Colonic mucosa (tissue), 4 donors: ENCODE measurements around the gene BID. TPM values are rescaled to one million over a fixed set of nuclear protein-coding genes. Genes with fewer than 3 reads are reported as not detected.

Experiments
- DNase-seq: peaks from one replicate; pipeline ENCODE4 v3.0.0-alpha.2; 2020
- H3K27ac ChIP-seq: fragments of 200-600 bp; one replicate; pipeline ENCODE4 v1.8.0; 2021
- H3K27me3 ChIP-seq: fragments of 200-600 bp; one replicate; pipeline ENCODE4 v1.8.0; 2021
- H3K36me3 ChIP-seq: fragments of 200-600 bp; one replicate; pipeline ENCODE4 v1.8.0; 2021
- H3K4me1 ChIP-seq: fragments of 200-600 bp; one replicate; pipeline ENCODE4 v1.8.0; 2021; ENCODE audit warnings: mild to moderate bottlenecking
- H3K4me3 ChIP-seq: fragments of 200-600 bp; one replicate; pipeline ENCODE4 v1.8.0; 2021
- H3K9ac ChIP-seq, 2 donors: one replicate each; pipeline ENCODE4 v1.7.0; 2013; ENCODE audit warnings: control low read depth in 2 of 2, low read depth in 2 of 2, low read length in 2 of 2
- H3K9me3 ChIP-seq: fragments of 200-600 bp; one replicate; pipeline ENCODE4 v1.8.0; 2021
- CTCF ChIP-seq: fragments of 200-600 bp; IDR thresholded peaks from one replicate; pipeline ENCODE4 v1.8.0; 2022; ENCODE audit warnings: antibody characterized with exemption, mild to moderate bottlenecking
- intact Hi-C: fragments of 100-400 bp; cut with DNase I; formaldehyde crosslinking; loops from one replicate; pipeline ENCODE4 v1.14.1; 2022
- total RNA-seq, 2 donors: library from RNA; stranded (reverse); fragmentation: NEBNext Ultra II Directional in 1 of 2; extraction: Animal tissue kit (Norgen Biotek cat#: 25700) in 1 of 2; gene quantifications; one replicate each; pipeline ENCODE4 v1.2.1, GENCODE V29; 2021
- donor health status: healthy.
- donor health status: DM: no; HTN: no; CAD: no.
- donor health status: DM: no; HTN: no; CAD: no.

BID gene
- total RNA-seq, 2 donors from 2014 or later, result 35.9 to 57.5 TPM

- Histone ChIP-seq H3K27me3 (no peaks in the 10 kb centered on the region), H3K4me1 (no peaks in the 10 kb centered on the region), H3K9me3 (no peaks in the 10 kb centered on the region), H3K27ac (no peak overlapping the region), H3K36me3 (peaks cover 4% of the 10 kb centered on the region), H3K4me3 (no peak overlapping the region), H3K9ac (no peak overlapping the region)
- TF ChIP-seq CTCF, result no peak
- intact Hi-C loops, result no loop called here
- no peak for DNase-seq
Observed at GRCh38 chr22:17815703-17816254, 41.5 kb upstream of the BID start.

GRCh38 chr22:17814830-17815229 is 40.6 kb upstream of the BID start:
- no peak overlapping the region for H3K4me3 ChIP-seq
- no peak overlapping the region for H3K27ac ChIP-seq
- no peaks in the 10 kb centered on the region for H3K27me3 ChIP-seq
- no peaks in the 10 kb centered on the region for H3K4me1 ChIP-seq
- intact Hi-C loops, result no loop called here
- no peaks in the 10 kb centered on the region for H3K9me3 ChIP-seq
- DNase-seq, result no peak
- H3K36me3 ChIP-seq, result peaks cover 4% of the 10 kb centered on the region
- no peak overlapping the region for H3K9ac ChIP-seq
- TF ChIP-seq CTCF, result no peak

GRCh38 chr22:17814084-17814483 is 39.8 kb upstream of the BID start:
- Histone ChIP-seq H3K36me3 (peaks cover 4% of the 10 kb centered on the region), H3K9ac (no peak overlapping the region), H3K4me1 (no peaks in the 10 kb centered on the region), H3K27me3 (no peaks in the 10 kb centered on the region), H3K9me3 (no peaks in the 10 kb centered on the region), H3K27ac (no peak overlapping the region), H3K4me3 (no peak overlapping the region)
- DNase-seq, result no peak
- no peak for TF ChIP-seq CTCF
- intact Hi-C loops, result no loop called here

GRCh38 chr22:17811119-17811518 is 36.9 kb upstream of the BID start:
- H3K4me1 ChIP-seq, result no peaks in the 10 kb centered on the region
- no peak for DNase-seq
- H3K4me3 ChIP-seq, result no peak overlapping the region
- peak overlapping the region; percentile 28 to 39 for H3K9ac ChIP-seq
- intact Hi-C loops, result no loop called here
- H3K9me3 ChIP-seq, result no peaks in the 10 kb centered on the region
- no peaks in the 10 kb centered on the region for H3K27me3 ChIP-seq
- no peak overlapping the region for H3K27ac ChIP-seq
- no peaks in the 10 kb centered on the region for H3K36me3 ChIP-seq
- TF ChIP-seq CTCF, result no peak

GRCh38 chr22:17810570-17811116 is 36.4 kb upstream of the BID start:
- H3K4me3 ChIP-seq, result no peak overlapping the region
- no peaks in the 10 kb centered on the region for H3K4me1 ChIP-seq
- H3K9me3 ChIP-seq, result no peaks in the 10 kb centered on the region
- no peak overlapping the region for H3K27ac ChIP-seq
- H3K9ac ChIP-seq, result peak overlapping the region; percentile 28 to 39
- TF ChIP-seq CTCF, result no peak
- intact Hi-C loops, result no loop called here
- DNase-seq, result peak; percentile 36
- no peaks in the 10 kb centered on the region for H3K27me3 ChIP-seq
- no peaks in the 10 kb centered on the region for H3K36me3 ChIP-seq
